Measurements from ENCODE around the gene ARL3.

DNA sequence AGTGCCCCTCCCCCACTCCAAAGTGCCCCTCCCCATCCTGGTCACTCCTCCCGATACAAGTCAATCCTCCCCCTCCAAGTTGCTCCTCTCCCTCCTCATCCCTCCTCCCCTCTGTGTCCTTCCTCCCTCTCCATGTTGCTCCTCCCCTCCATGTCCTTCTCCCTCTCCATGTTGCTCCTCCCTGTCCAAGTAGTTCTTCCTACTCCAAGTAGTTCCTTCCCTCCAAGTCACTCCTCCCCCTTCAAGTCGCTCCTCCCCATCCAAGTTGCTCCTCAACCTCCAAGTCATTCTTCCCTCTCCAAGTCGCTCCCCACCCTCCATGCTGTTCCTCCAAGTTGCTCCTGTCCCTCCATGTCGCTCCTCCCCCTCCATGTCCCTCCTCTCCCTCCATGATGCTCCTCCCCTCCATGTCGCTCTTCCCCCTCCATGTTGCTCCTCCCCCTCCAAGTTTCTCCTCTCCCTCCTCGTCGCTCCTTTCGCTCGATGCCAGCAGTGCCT, 20.9 kb upstream of the ARL3 start:
- TF ChIP-seq CTCF (IDR thresholded peaks at IDR 0.05) (no peak), POLR2A (IDR thresholded peaks at IDR 0.05) (no peak)

Data from esophagus squamous epithelium (tissue), 4 donors.